ENCODE results near the gene FBXL4.

The FBXL4 gene

GRCh38 chr6:98981473-98981872 is 33.7 kb upstream of the FBXL4 start:
- no peak for TF ChIP-seq ESRRG (CRISPR knock-in tag; IDR thresholded peaks at IDR 0.05)
- no peak for ATAC-seq

GRCh38 chr6:98980819-98981218 is 33.1 kb upstream of the FBXL4 start:
- no peak for ATAC-seq
- TF ChIP-seq ARNTL (CRISPR knock-in tag; IDR thresholded peaks at IDR 0.05; ENCODE audit: borderline replicate concordance, low read depth) (no peak), ESRRG (CRISPR knock-in tag; IDR thresholded peaks at IDR 0.05) (no peak), PPARA (CRISPR knock-in tag; IDR thresholded peaks at IDR 0.05; ENCODE audit: borderline replicate concordance) (no peak), ISL1 (CRISPR knock-in tag; IDR thresholded peaks at IDR 0.05) (no peak), SNAI2 (CRISPR knock-in tag; IDR thresholded peaks at IDR 0.05) (no peak)

- no peak for ATAC-seq
Observed at GRCh38 chr6:98977671-98978292, 30.0 kb upstream of the FBXL4 start.

GRCh38 chr6:98976674-98977385 is 29.1 kb upstream of the FBXL4 start:
- TF ChIP-seq GLIS3 (CRISPR knock-in tag; IDR thresholded peaks at IDR 0.05) (no peak), ARNTL (CRISPR knock-in tag; IDR thresholded peaks at IDR 0.05; ENCODE audit: borderline replicate concordance, low read depth) (no peak), BACH2 (CRISPR knock-in tag; IDR thresholded peaks at IDR 0.05; ENCODE audit: borderline replicate concordance) (no peak), TSHZ2 (CRISPR knock-in tag; IDR thresholded peaks at IDR 0.05) (no peak), OSR1 (CRISPR knock-in tag; IDR thresholded peaks at IDR 0.05) (no peak), ISL1 (CRISPR knock-in tag; IDR thresholded peaks at IDR 0.05) (no peak), ESRRG (CRISPR knock-in tag; IDR thresholded peaks at IDR 0.05) (no peak), PPARA (CRISPR knock-in tag; IDR thresholded peaks at IDR 0.05; ENCODE audit: borderline replicate concordance) (no peak), POU6F1 (CRISPR knock-in tag; IDR thresholded peaks at IDR 0.05; ENCODE audit: borderline replicate concordance, low read depth) (no peak), ZC3H10 (CRISPR knock-in tag; IDR thresholded peaks at IDR 0.05) (no peak), CSRNP3 (CRISPR knock-in tag; IDR thresholded peaks at IDR 0.05) (no peak), PATZ1 (CRISPR knock-in tag; IDR thresholded peaks at IDR 0.05; ENCODE audit: borderline replicate concordance) (no peak)
- no peak for ATAC-seq

More at GRCh38 chr6:98977671-98978292, 30.0 kb upstream of the FBXL4 start:
- TF ChIP-seq TOX (CRISPR knock-in tag; IDR thresholded peaks at IDR 0.05; ENCODE audit: borderline replicate concordance) (no peak), ZFP3 (CRISPR knock-in tag; IDR thresholded peaks at IDR 0.05) (no peak), ZNF565 (CRISPR knock-in tag; conservative IDR thresholded peaks at IDR 0.05; ENCODE audit: low read depth) (no peak), GLIS3 (CRISPR knock-in tag; IDR thresholded peaks at IDR 0.05) (no peak), ISL1 (CRISPR knock-in tag; IDR thresholded peaks at IDR 0.05) (no peak), SNAI2 (CRISPR knock-in tag; IDR thresholded peaks at IDR 0.05) (no peak), OSR1 (CRISPR knock-in tag; IDR thresholded peaks at IDR 0.05) (no peak), PATZ1 (CRISPR knock-in tag; IDR thresholded peaks at IDR 0.05; ENCODE audit: borderline replicate concordance) (no peak), CREB5 (CRISPR knock-in tag; IDR thresholded peaks at IDR 0.05; ENCODE audit: low read depth) (no peak), RARB (CRISPR knock-in tag; IDR thresholded peaks at IDR 0.05) (no peak), PPARA (CRISPR knock-in tag; IDR thresholded peaks at IDR 0.05; ENCODE audit: borderline replicate concordance) (no peak)
